Measurements from ENCODE around the gene TOPORS.
"Not testable (repeated sequence)": the region's sequence is repeated elsewhere in the genome, so short reads cannot be mapped to it uniquely, and the experiment has no call there.

Gene TOPORS

DNA sequence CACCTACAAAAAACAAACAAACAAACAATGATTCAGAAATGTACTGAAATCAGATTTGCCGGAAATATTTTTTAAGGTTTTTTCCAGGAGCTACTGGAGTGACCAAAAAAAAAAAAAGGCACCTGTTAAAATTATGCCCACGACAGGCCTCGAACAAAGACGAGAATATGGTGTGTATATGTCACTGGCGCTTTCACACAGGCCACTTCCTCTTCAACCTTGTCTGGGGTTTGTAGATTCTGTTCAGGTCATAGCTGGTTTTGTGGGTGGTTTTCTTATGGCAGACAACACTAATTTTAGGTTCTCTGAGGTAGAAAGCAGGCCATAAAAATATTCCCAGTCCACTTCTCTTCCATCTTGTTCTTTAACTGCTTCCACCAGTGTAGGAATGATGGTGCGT is 13.6 kb upstream of the TOPORS start:
- no peak for DNase-seq

DNA sequence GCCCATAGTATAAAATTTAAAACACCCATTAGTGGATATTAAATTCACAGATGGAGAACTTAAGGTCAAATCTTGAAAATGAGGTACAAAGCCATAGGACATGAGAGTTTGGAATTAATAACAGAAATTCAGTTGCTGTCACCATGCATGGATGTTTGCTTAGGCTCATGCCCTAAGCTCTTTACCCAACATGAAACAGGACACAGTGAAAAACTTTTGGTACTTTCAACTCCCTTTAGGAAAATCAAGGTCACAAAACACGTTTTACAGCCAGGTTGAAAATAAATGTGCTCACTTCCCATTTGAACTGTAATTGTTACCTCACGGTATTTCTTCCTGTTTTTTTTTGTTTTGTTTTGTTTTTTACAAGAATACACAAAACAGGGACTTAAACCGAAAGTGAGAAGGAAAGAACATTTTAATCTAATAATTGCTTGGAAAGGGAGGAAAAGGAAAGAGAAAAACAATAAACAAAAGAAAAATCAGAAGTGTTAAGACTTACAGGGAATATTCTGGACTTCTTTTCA is 6.1 kb upstream of the TOPORS start:
- no peak for DNase-seq

DNA sequence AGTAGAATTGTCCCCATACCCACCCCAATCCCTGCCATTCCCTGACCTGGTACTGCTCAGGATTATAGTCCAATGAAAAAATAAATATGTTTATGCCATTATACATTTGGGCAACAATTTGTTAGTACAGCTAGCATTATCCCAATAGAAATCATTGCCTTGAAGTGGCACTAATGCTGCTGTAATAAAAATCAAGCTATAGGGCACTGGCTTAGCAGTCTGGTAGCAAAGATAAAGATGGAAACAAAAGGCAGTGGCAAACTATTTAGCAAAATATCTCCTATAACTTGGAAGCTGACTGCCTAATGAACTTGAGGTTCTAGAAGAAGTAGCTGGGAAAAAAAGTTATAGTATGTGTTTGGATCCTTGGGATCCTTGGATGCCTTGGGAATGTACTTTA is 2.2 kb upstream of the TOPORS start:
- DNase-seq: no peak

DNA sequence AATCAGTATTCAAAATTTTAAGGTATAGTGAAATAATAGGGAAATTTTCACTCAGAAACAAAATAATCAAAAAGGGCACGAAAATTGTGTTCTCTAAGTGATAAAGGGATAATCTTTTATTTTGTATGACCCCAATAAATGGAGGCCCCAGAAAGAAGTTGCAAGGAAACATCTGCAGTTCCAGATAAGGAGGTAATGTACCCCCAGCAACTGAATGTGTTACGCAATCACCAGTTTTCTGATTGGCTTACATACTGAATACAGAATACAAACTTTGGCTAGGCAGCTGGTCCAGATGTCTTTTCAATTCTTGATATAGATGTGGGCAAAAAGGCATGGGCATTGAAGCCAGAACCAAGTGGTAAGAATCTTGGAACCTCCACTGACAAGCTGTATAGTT is 1.7 kb upstream of the TOPORS start:
- no peak for DNase-seq

DNA sequence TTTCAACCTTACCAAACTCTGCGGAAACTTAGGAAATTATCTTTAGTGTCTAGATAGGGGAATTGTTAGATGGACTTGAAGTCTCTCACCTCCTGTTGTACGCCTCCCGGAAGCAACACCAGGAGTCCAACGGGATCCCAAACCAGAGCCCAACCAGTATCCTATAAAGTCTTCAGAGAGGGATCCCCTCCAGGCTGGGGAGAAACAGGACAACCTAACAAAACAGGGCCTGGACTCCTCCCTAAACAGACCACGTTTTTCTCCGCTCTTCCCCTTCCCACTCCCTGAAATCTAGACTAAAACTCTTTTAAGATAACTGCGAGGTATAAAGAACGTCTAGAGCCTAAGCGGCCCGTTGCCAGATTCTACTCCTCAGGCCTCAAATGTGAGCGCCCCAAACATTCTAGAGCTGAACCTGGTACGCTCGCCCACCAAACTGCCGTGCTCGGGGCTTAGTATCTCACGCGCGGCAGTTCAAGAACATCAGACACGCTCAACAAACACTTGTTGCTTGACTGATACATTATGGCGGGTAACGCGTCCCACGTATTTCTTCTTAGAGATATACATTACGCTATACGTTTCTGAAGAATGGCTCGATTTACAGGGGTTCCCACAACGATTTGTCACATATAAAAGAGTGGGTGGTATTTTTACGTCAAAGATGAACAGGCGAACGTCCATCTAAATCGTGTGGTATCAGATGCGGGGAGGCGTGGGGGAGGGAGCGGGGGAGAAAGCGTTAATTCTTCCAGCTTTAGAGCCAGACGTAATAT is 922 bp downstream of the TOPORS start:
- peak; percentile 29 for DNase-seq

DNA sequence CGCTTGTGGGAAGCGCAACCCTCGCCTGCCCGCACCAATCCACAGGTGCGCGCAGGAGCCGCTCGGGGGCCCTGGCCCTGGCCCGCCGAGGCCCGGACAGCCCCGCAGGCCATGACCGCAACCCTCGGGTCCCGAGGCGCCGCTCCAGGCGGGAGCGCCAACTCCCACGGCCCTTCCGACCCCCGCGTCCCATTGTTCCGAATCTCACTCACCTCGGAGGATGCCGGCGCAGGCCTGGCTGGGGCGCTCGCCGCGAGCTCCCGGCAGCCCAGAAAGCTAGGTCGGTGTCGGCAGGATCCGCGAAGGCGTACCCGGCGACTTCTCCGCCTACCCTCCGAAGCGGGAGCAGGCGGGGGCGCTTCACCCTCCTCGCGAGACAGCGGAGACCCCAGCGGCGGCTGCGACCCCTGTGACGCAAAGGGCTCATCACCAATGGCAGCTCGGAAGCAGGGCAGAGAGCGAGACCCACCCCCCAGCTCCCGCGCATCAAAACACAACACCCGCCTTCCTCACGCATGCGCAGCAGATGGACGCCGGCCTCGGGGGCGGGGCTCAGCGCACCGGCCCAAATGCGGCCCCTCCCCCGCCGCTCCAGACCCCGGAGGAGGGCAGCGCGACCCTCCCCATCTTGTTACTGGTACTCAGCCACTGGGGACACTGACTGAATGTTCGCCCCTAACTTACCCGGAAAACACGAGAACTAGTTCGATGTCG is 1.7 kb downstream of the TOPORS start:
- DNase-seq: peak; percentile 93

DNA sequence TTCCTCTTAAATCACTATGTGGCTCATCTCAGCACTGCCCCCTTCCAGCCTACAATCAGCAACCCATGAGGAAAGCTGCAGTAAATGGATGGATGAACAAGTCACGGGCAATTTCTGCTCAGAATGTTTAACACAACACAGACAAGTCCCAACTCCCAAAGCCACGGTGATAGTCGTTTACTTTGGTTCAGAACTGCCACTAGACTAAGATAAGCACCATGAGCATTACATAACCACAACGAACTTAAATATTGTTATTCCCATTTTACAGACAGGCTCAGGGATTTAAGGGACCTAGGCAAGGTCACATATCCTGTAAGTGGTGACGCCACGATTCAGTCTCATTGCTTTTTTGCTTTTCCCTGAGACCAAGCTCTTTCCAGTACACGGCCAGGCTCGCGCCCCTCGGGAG is 2.2 kb downstream of the TOPORS start:
- no peak for DNase-seq

DNA sequence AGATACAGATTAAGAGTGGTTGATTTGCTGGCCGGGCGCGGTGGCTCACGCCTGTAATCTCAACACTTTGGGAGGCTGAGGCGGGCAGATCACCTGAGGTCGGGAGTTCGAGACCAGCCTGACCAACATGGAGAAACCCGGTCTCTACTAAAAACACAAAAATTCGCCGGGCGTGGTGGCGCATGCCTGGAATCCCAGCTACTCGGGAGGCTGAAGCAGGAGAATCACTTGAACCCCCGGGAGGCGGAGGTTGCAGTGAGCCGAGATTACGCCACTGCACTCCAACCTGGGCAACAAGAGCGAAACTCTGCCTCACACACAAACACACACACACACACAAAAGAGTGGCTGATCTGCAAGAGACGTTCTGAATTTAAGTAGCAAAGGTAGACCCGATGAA is 4.2 kb downstream of the TOPORS start:
- DNase-seq: not testable (repeated sequence)

DNA sequence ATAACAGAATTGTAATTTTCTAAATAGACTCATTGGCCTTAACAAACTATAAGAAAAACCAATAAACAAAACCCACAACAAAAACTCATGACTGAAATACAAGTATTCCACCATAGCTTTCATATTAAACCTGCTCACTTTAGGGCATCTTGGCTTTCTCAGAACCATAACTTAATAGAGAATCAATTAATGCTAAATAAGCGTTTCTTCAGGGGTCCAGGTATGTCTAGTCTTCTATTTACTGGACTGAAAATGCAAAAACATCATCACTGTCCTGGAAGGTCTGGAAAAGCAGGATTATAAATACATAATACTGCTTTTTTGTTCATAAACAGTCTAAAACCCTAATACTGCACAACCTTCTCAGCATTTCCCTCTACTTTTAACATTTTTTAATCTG is 6.5 kb downstream of the TOPORS start:
- no peak for DNase-seq

DNA sequence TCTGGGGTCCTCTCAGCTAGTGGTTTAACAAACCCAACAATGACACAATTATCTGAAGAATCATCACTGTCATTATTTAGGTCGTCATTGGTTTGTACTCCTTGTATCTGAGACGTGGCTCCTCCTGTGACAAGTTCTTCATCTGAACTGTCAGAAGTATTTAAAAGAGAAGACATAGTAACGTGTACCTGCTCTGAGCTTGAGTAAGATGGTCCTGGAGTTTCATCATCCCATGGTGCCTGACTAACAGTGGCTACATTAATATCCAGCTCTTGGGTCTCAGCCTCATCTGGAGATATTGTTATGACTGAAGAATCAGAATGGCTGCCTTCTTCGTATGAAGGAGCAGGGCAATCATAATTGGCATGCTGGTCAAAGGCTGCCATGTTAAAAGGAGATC is 9.3 kb downstream of the TOPORS start:
- DNase-seq: no peak

DNA sequence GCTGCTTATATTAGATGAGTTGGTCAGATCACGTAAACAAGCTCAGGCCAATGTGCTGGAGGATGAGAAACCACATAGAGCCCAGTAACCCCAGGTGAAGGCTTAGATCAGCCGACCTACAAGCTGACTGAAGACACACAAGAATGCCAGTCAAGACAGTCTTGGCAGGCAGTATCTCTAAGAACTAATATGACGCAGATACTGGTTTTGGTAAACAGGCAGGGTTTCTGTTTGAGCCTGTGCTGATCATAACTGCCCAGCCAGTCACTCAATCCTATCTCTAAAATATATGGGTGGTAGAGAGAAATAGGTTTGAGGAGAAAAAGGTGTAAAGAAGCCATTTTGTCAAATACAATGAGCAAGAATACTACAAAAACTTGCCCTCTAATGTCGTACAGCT is 18.6 kb downstream of the TOPORS start:
- DNase-seq: no peak

DNA sequence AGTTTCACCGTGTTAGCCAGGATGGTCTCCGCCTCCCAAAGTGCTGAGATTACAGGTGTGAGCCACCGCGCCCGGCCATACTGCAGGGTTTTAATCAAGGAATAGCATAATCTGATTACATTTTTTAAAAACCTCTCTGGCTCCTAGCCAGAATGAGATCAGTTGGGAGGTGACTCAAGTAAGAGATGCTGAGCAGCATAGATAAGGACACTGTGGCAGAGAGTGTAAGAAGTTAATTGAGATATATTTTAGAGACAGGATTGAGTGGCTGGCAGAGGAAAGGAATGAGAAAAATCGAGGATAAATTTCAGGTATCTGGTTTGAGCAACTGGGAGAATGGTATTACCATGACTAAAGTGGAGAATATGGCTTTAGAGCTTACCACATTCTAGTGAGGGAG is 19.1 kb downstream of the TOPORS start:
- no peak for DNase-seq

DNA sequence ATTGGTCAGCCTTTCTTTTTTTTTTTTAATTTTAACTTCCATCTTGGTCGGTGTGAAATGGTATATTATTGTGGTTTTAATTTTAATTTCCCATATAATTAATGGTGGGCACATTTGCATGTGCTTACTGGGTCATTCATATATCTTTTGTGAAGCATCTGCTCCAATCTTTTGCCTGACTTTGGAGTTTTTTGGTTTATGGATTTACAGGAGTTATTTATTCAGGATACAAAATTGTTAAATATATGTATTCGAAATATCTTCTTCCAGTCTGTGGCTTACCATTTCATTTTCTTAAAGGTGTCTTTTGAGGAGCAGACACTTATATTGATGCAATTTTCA is 25.7 kb downstream of the TOPORS start:
- DNase-seq: no peak

DNA sequence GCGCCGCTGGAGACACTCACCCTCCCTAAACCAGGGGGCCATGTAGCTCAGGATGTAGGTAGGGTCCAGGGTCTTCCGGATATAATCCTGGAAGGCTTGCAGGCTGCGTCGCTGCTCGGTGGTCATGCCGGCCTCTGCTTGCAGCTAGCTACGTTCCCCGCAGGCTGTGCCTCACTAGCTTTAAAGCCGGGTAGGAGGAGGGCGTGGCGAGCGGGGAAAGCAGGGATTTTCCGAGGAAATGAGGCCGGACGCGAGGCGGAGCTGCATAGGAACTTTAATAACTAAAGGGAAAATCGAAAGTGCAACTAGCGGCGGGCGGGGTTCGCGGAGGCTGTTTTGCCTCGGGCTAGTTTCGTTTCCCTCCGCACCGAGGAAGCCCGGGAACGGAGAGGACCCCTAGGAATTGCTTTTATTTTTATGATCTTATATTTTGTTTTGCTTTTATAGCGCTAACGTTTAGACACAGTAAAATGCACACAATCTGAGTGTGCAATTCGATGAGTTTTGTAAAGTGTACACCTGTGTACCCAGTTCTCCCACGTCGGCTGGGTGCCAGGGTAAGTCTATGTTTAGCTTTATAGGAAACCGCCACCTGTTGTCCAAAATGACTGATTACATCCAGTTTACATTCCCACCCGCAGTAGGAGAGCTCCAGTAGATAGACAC is 26.2 kb downstream of the TOPORS start, which contains the start of gene RIGI:
Gene RIGI, minus strand, starts transcription at position 156 of the 666 bp plus-strand sequence. Its CDS starts 30 bp downstream, at position 126.
- DNase-seq: peak; percentile 92

DNA sequence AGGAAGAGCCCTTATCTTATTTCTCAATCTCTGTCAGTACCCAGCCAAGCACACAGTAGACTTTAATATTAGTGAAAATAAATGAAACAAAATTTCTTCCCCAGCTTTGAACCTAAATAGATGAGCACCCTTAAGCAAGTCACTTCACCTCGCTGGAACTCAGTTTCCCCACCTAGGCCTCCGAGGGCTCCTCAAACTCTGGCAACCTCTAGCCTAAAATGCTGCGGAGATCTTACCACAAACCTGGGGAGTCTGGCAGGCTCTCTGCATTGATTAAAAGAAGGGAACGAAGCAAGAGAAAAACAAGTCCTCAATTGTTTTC is 26.7 kb downstream of the TOPORS start:
- no peak for DNase-seq

DNA sequence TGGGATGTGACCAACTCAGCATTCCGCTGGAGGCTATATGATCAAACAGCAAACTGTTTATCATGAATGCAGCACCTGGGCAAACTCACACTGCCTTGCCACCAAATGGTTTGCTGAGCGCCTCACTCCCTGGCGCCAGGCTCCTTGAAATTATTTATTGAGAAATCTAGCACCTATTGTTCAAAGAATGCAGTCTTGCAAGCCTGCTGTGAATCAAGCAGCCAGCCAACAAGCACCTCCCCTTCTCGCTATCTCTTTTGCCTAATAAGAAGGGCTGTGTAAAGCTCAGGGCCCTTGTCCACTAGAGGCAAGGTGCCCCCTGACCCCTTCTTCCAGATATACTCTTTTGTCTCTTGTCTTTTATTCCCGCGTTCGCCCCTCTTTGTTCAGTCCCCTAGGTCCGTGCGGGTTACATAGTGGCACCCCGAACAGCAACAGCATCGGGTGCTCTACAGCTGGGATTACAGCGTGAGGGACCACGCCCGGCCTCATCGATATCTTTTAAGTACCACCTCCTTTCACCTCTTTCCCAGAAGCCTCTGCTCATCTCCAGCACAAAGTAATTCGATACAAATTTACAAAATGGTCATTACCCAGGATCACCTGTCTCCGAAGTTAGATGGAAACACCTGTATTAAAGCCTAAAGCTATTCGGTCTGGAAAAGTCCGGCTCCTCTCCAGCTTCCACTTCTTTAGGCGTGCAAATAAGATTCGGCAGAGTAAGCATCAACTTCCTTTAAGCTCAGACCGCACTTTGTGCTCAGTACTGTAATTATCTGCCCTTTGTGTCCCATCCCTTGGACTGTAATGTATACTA is 27.3 kb downstream of the TOPORS start:
- peak; percentile 42 for DNase-seq

DNA sequence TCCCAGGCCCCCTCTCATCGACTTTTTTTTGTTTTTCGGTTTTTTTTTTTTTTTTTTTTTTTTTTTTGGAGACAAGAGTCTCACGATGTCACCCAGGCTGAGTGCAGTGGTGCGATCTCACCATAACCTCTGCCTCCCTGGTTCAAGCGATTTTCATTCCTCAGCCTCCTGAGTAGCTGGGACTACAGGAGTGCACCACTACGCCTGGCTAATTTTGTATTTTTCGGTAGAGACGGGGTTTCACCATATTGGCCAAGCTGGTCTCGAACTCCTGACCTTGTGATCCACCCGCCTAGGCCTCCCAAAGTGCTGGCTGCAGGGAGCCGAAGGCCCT is 27.9 kb downstream of the TOPORS start:
- DNase-seq: not testable (repeated sequence)

DNA sequence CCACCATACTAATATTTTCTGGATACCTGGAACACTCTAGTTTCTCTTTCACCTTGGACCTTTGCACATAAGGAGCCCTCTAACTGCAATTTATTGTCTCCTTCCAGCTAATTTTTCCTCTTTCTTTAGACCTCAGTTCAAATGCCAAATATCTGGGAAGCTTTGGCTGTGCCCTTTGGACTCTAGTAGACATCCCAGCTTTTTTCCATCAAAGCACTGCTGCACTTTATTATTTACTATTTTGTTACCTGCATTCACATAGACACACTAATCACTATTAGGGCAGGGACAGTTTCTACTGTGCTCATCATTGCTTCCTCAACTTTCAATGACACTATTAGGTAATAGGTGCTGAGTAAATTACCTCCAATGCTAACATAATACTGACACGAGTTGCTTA is 28.5 kb downstream of the TOPORS start:
- DNase-seq: no peak

DNA sequence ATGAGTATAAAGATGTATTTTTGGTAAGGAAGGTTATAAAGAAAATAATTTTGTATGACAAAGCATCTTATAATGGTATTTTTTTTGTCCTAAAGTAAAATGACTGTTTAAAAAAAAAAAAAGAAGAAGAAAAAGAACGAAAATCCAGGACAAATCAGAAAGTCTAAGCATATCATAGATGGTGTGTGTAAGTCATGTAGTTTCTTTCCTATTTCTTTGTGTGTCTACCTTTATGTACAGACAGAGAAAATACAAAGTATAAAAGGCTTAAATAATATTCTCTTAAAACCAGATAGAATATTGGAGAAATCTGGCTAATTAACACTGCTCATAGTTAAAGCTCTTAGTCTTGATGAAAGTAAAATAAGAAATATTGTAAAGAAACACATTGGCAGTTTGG is 34.1 kb downstream of the TOPORS start:
- DNase-seq: no peak

DNA sequence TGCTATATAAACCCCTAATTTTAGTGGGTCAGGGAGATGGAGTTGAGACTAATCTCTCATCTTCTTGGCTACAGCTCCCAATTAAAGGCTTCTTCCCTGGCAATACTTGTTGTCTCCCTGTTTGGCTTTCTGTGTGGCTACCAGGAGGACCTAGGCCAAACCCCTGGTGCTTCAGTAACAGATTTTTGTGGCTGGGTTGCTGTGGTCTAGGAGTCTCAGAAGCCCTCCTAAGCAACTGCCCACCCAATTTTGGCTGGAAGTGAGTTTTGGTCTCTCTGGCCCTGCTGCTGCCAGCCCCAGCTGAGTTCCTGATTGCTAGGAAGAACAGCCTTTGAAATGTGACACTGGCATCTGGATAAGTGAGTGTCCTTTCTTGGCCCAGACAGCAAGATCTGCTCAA is 36.1 kb downstream of the TOPORS start:
- no peak for DNase-seq

DNA sequence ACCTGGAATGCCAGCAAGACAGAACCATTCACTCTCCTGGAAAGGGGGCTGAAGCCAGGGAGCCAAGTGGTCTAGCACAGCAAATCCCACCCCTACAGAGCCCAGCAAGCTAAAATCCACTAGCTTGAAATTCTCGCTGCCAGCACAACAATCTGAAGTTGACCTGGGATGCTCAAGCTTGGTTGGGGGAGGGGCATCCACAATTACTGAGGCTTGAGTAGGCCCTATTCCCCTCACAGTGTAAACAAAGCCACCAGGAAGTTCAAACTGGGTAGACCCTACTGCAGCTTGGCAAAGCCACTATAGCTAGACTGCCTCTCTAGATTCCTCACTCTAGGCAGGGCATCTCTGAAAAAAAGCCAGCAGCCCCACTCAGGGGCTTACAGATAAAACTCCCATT is 43.7 kb downstream of the TOPORS start:
- no peak for DNase-seq

DNA sequence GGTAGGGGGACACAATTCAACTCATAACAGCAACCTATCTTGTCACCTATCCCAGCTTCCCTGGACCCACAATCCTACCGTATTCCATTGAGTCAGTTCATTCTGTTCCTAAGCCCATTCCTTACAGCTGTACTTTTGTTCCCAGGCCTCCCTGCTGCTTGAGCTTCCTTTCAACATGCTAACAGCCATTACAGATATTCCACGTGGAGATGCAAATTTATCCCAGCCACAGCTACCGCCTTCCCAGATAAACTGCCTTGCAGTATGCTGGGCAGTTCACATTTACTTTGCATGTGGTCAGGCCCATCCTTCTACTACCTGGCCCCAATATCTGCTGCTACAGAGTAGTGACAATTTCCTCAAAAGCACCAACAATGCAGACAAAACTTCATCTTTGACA is 49.4 kb downstream of the TOPORS start:
- no peak for DNase-seq

DNA sequence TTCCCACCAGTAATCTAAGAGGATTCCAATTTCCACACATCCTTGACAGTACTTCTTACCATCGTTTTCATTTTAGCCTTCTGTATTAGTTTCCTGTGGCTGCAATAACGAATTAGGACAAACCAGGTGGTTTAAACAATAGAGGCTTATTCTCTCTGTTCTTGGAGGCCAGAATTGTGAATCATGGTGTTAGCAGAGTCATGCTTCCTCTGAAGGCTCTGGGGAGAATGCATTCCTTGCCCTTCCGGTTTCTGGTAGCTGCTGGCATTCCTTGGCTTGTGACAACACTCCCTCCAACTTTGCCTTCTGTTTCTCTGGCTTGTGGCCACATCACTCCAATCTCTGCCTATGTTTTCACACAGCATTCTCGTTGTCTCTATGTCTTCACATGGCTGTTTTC is 49.9 kb downstream of the TOPORS start:
- DNase-seq: no peak
